Stimulated activated naive B cell treated with anti-CD40 and anti-IgM and Interleukin-4, amounts not matched to agents 10 μg/mL and 1 μg/mL and 100 μg/mL, for 72 hours (primary cell): ENCODE measurements around the gene NYAP1.

Experiments used
- ATAC-seq, 2 donors: fragments of 150-1000 bp; cut with Tn5 transposase; replicated peaks; 2 replicates each; pipeline ENCODE4 v1.10.0; 2021; ENCODE audit warnings: moderate library complexity in 1 of 2
- DNase-seq: peaks from one replicate; pipeline ENCODE4 v3.0.0; 2021
- H3K27ac Mint-ChIP-seq: one replicate; pipeline ENCODE4 v1.8.0; 2022; ENCODE audit warnings: mild to moderate bottlenecking, mixed read lengths
- H3K27me3 Mint-ChIP-seq, 2 donors: one replicate each; pipeline ENCODE4 v1.8.0; 2022; ENCODE audit warnings: mixed read lengths in 2 of 2
- H3K36me3 Mint-ChIP-seq, 2 donors: one replicate each; pipeline ENCODE4 v1.8.0; 2022; ENCODE audit warnings: mixed read lengths in 2 of 2, mild to moderate bottlenecking in 1 of 2
- H3K4me1 Mint-ChIP-seq, 2 donors: one replicate each; pipeline ENCODE4 v1.8.0; 2022; ENCODE audit warnings: mixed read lengths in 2 of 2, mild to moderate bottlenecking in 1 of 2
- H3K4me3 Mint-ChIP-seq, 2 donors: one replicate each; pipeline ENCODE4 v1.8.0; 2022; ENCODE audit warnings: mild to moderate bottlenecking in 2 of 2, mixed read lengths in 2 of 2, moderate library complexity in 1 of 2
- H3K9me3 Mint-ChIP-seq, 2 donors: one replicate each; pipeline ENCODE4 v1.8.0; 2022; ENCODE audit warnings: mixed read lengths in 2 of 2, mild to moderate bottlenecking in 1 of 2

The NYAP1 gene

GRCh38 chr7:100482728-100483089, 1.0 kb upstream of the NYAP1 start:
- H3K27ac Mint-ChIP-seq = peak overlapping the region; percentile 77
- DNase-seq = no peak
- H3K4me3 Mint-ChIP-seq = peak overlapping the region; percentile 85 to 86
- no peaks in the 10 kb centered on the region for H3K9me3 Mint-ChIP-seq
- peaks cover 5 to 16% of the 10 kb centered on the region in 2 donors for H3K27me3 Mint-ChIP-seq
- H3K4me1 Mint-ChIP-seq = peaks cover 8 to 22% of the 10 kb centered on the region in 2 donors
- ATAC-seq = no peak
- peaks cover 4 to 11% of the 10 kb centered on the region in 2 donors for H3K36me3 Mint-ChIP-seq

GRCh38 chr7:100483090-100483721, 521 bp upstream of the NYAP1 start:
- peaks cover 5 to 16% of the 10 kb centered on the region in 2 donors for H3K27me3 Mint-ChIP-seq
- peak; percentile 77 for DNase-seq
- peak; percentile 57 to 72 for ATAC-seq
- H3K36me3 Mint-ChIP-seq = peaks cover 1 to 6% of the 10 kb centered on the region in 2 donors
- H3K27ac Mint-ChIP-seq = peak overlapping the region; percentile 77
- peak overlapping the region; percentile 85 to 86 for H3K4me3 Mint-ChIP-seq
- H3K4me1 Mint-ChIP-seq = peaks cover 8 to 22% of the 10 kb centered on the region in 2 donors
- H3K9me3 Mint-ChIP-seq = no peaks in the 10 kb centered on the region

- H3K27me3 Mint-ChIP-seq = peaks cover 10 to 23% of the 10 kb centered on the region in 2 donors
- H3K27ac Mint-ChIP-seq = no peak overlapping the region
- no peak for DNase-seq
- H3K4me3 Mint-ChIP-seq = peak overlapping the region in 1 of 2 donors; percentile 17
- peaks cover 8 to 23% of the 10 kb centered on the region in 2 donors for H3K4me1 Mint-ChIP-seq
- ATAC-seq = no peak
- no peaks in the 10 kb centered on the region for H3K36me3 Mint-ChIP-seq
- no peaks in the 10 kb centered on the region for H3K9me3 Mint-ChIP-seq
These were observed 932 bp downstream of the NYAP1 start for GRCh38 chr7:100484673-100485045.

- Mint-ChIP-seq H3K27me3 (peaks cover 16 to 31% of the 10 kb centered on the region in 2 donors), H3K36me3 (no peaks in the 10 kb centered on the region), H3K4me3 (no peak overlapping the region), H3K4me1 (peaks cover 8 to 21% of the 10 kb centered on the region in 2 donors), H3K27ac (no peak overlapping the region), H3K9me3 (no peaks in the 10 kb centered on the region)
- DNase-seq (no peak), ATAC-seq (no peak)
These were observed 1.7 kb downstream of the NYAP1 start for GRCh38 chr7:100485471-100485876.

GRCh38 chr7:100486111-100486636, 2.4 kb downstream of the NYAP1 start:
- no peak overlapping the region for H3K4me3 Mint-ChIP-seq

GRCh38 chr7:100486753-100487446, 3.2 kb downstream of the NYAP1 start:
- H3K4me3 Mint-ChIP-seq = no peak overlapping the region
- H3K27me3 Mint-ChIP-seq = peaks cover 24 to 45% of the 10 kb centered on the region in 2 donors
- peaks cover 7 to 13% of the 10 kb centered on the region in 2 donors for H3K4me1 Mint-ChIP-seq
- DNase-seq (no peak), ATAC-seq (no peak)
- H3K36me3 Mint-ChIP-seq = no peaks in the 10 kb centered on the region
- no peaks in the 10 kb centered on the region for H3K9me3 Mint-ChIP-seq
- H3K27ac Mint-ChIP-seq = no peak overlapping the region

More at GRCh38 chr7:100486111-100486636, 2.4 kb downstream of the NYAP1 start:
- Mint-ChIP-seq H3K9me3 (no peaks in the 10 kb centered on the region), H3K36me3 (no peaks in the 10 kb centered on the region), H3K4me1 (peaks cover 8 to 18% of the 10 kb centered on the region in 2 donors), H3K27ac (no peak overlapping the region), H3K27me3 (peaks cover 21 to 38% of the 10 kb centered on the region in 2 donors)
- DNase-seq = no peak
- no peak for ATAC-seq

- H3K9me3 Mint-ChIP-seq = no peaks in the 10 kb centered on the region
These were observed 4.8 kb downstream of the NYAP1 start for GRCh38 chr7:100488333-100489095.

GRCh38 chr7:100489121-100489520, 5.4 kb downstream of the NYAP1 start:
- peaks cover 10% of the 10 kb centered on the region in 2 donors for H3K4me1 Mint-ChIP-seq
- DNase-seq = no peak
- H3K36me3 Mint-ChIP-seq = no peaks in the 10 kb centered on the region
- no peak overlapping the region for H3K4me3 Mint-ChIP-seq
- no peaks in the 10 kb centered on the region for H3K9me3 Mint-ChIP-seq
- no peak for ATAC-seq
- H3K27ac Mint-ChIP-seq = no peak overlapping the region
- peaks cover 39 to 68% of the 10 kb centered on the region in 2 donors for H3K27me3 Mint-ChIP-seq

More at GRCh38 chr7:100488333-100489095, 4.8 kb downstream of the NYAP1 start:
- no peak overlapping the region for H3K27ac Mint-ChIP-seq
- DNase-seq (no peak), ATAC-seq (no peak)
- peaks cover 6 to 8% of the 10 kb centered on the region in 2 donors for H3K4me1 Mint-ChIP-seq
- H3K36me3 Mint-ChIP-seq = no peaks in the 10 kb centered on the region
- H3K4me3 Mint-ChIP-seq = no peak overlapping the region
- H3K27me3 Mint-ChIP-seq = peaks cover 39 to 61% of the 10 kb centered on the region in 2 donors

- Mint-ChIP-seq H3K36me3 (no peaks in the 10 kb centered on the region), H3K27me3 (peaks cover 42 to 75% of the 10 kb centered on the region in 2 donors), H3K4me3 (no peak overlapping the region), H3K4me1 (peaks cover 12% of the 10 kb centered on the region in 2 donors), H3K27ac (peak overlapping the region; percentile 48), H3K9me3 (no peaks in the 10 kb centered on the region)
- no peak for DNase-seq
- ATAC-seq = peak; percentile 54 to 55
These were observed 6.1 kb downstream of the NYAP1 start for GRCh38 chr7:100489824-100490223.

GRCh38 chr7:100490483-100491191, 6.9 kb downstream of the NYAP1 start:
- H3K4me3 Mint-ChIP-seq = no peak overlapping the region
- no peaks in the 10 kb centered on the region for H3K9me3 Mint-ChIP-seq
- H3K4me1 Mint-ChIP-seq = peaks cover 12 to 13% of the 10 kb centered on the region in 2 donors
- peaks cover 47 to 83% of the 10 kb centered on the region in 2 donors for H3K27me3 Mint-ChIP-seq
- peak overlapping the region; percentile 48 for H3K27ac Mint-ChIP-seq
- ATAC-seq (no peak), DNase-seq (no peak)
- H3K36me3 Mint-ChIP-seq = no peaks in the 10 kb centered on the region

- Mint-ChIP-seq H3K27me3 (peaks cover 48 to 83% of the 10 kb centered on the region in 2 donors), H3K36me3 (no peaks in the 10 kb centered on the region), H3K4me1 (peaks cover 12 to 13% of the 10 kb centered on the region in 2 donors), H3K27ac (no peak overlapping the region), H3K4me3 (no peak overlapping the region), H3K9me3 (no peaks in the 10 kb centered on the region)
- no peak for ATAC-seq
- DNase-seq = no peak
These were observed 7.5 kb downstream of the NYAP1 start for GRCh38 chr7:100491192-100491578.

GRCh38 chr7:100492738-100493475, 9.2 kb downstream of the NYAP1 start:
- peak in 1 of 2 donors; percentile 14 for ATAC-seq

More at GRCh38 chr7:100492738-100493475, 9.2 kb downstream of the NYAP1 start:
- Mint-ChIP-seq H3K4me1 (peaks cover 12 to 13% of the 10 kb centered on the region in 2 donors), H3K9me3 (no peaks in the 10 kb centered on the region), H3K36me3 (no peaks in the 10 kb centered on the region), H3K4me3 (peak overlapping the region; percentile 72), H3K27me3 (peaks cover 55 to 81% of the 10 kb centered on the region in 2 donors), H3K27ac (no peak overlapping the region)
- no peak for DNase-seq
